ENCODE measurements around the gene R3HDM2. TPM values are rescaled to one million over a fixed set of nuclear protein-coding genes. Genes with fewer than 3 reads are reported as not detected.

Gene R3HDM2
- total and polyA plus RNA-seq, 2 experiments from 2014 or later = 13.4 to 28.7 TPM

DNA sequence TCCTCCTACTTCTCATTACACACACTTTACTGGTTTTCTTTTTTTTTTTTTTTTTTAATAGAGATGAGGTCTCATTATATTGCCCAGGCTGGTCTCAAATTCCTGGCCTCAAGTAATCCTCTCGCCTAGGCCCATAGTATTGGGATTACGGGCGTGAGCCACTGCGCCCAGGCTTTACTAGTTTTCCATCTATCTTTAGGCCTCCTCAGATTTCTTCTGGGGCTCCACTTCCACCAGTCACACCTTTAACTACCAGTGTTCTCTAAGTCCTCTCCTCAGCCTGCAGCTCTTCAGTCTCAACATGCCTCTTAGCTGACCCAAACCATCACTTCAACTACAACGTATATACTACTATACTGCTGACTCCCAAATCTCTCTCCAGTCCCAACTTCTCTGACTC lies 10.4 kb downstream of the R3HDM2 start:
- H3K27me3 ChIP-seq = no peaks in the 10 kb centered on the region
- no peak for DNase-seq (ENCODE audit: low spot score)
- no peak overlapping the region for H2AFZ ChIP-seq
- H3K9me3 ChIP-seq (ENCODE audit: low read depth) = no peaks in the 10 kb centered on the region
- H3K4me2 ChIP-seq = no peak overlapping the region
- TF ChIP-seq EZH2 (IDR thresholded peaks at IDR 0.05; ENCODE audit: borderline replicate concordance) = no peak
- no peak for TF ChIP-seq EZH2phosphoT487 (IDR thresholded peaks at IDR 0.05; ENCODE audit: low read depth, severe bottlenecking, unreplicated experiment)
- TF ChIP-seq CTCF (IDR thresholded peaks at IDR 0.05; ENCODE audit: poor library complexity) = no peak
- no peak overlapping the region for H3K27ac ChIP-seq
- 96% methylated on average over 5 of the region's 5 CpGs for WGBS (ENCODE audit: low lambda C conversion rate, missing lambda C conversion rate)
- no peaks in the 10 kb centered on the region for H3K4me1 ChIP-seq (ENCODE audit: insufficient read depth)
- H3K4me3 ChIP-seq = no peak overlapping the region
- H4K20me1 ChIP-seq (ENCODE audit: insufficient read depth, poor library complexity, severe bottlenecking) = no peaks in the 10 kb centered on the region
- no peaks in the 10 kb centered on the region for H3K9me2 ChIP-seq (replicated peaks; ENCODE audit: insufficient read depth)
- no peaks in the 10 kb centered on the region for H3K36me3 ChIP-seq (replicated peaks; ENCODE audit: insufficient read depth, low read depth)
- peaks cover 90% of the 10 kb centered on the region for H3K79me2 ChIP-seq

- H3K27me3 ChIP-seq = no peaks in the 10 kb centered on the region
- H3K4me1 ChIP-seq (ENCODE audit: insufficient read depth) = no peaks in the 10 kb centered on the region
- H3K9me2 ChIP-seq (replicated peaks; ENCODE audit: insufficient read depth) = no peaks in the 10 kb centered on the region
- H4K20me1 ChIP-seq (ENCODE audit: insufficient read depth, poor library complexity, severe bottlenecking) = peaks cover 4% of the 10 kb centered on the region
- TF ChIP-seq EZH2 (IDR thresholded peaks at IDR 0.05; ENCODE audit: borderline replicate concordance) (no peak), CTCF (IDR thresholded peaks at IDR 0.05; ENCODE audit: poor library complexity) (no peak), EZH2phosphoT487 (IDR thresholded peaks at IDR 0.05; ENCODE audit: low read depth, severe bottlenecking, unreplicated experiment) (no peak)
- H3K4me3 ChIP-seq = no peak overlapping the region
- H3K4me2 ChIP-seq = no peak overlapping the region
- H3K36me3 ChIP-seq (replicated peaks; ENCODE audit: insufficient read depth, low read depth) = no peaks in the 10 kb centered on the region
- no peaks in the 10 kb centered on the region for H3K9me3 ChIP-seq (ENCODE audit: low read depth)
- H3K79me2 ChIP-seq = peaks cover 90% of the 10 kb centered on the region
- no peak for DNase-seq (ENCODE audit: low spot score)
- no peak overlapping the region for H3K27ac ChIP-seq
- H2AFZ ChIP-seq = no peak overlapping the region
- whole genome bisulfite sequencing (ENCODE audit: low lambda C conversion rate, missing lambda C conversion rate) = 100% methylated on average over 2 of the region's 2 CpGs
These were observed 11.3 kb downstream of the R3HDM2 start for GRCh38 chr12:57419495-57419894.

GRCh38 chr12:57418255-57418654 lies 12.6 kb downstream of the R3HDM2 start:
- no peaks in the 10 kb centered on the region for H3K36me3 ChIP-seq (replicated peaks; ENCODE audit: insufficient read depth, low read depth)
- no peak overlapping the region for H3K4me2 ChIP-seq
- peaks cover 4% of the 10 kb centered on the region for H4K20me1 ChIP-seq (ENCODE audit: insufficient read depth, poor library complexity, severe bottlenecking)
- WGBS (ENCODE audit: low lambda C conversion rate, missing lambda C conversion rate) = 95% methylated on average over 9 of the region's 9 CpGs
- no peak overlapping the region for H3K4me3 ChIP-seq
- TF ChIP-seq CTCF (IDR thresholded peaks at IDR 0.05; ENCODE audit: poor library complexity) (no peak), EZH2 (IDR thresholded peaks at IDR 0.05; ENCODE audit: borderline replicate concordance) (no peak), EZH2phosphoT487 (IDR thresholded peaks at IDR 0.05; ENCODE audit: low read depth, severe bottlenecking, unreplicated experiment) (no peak)
- no peak overlapping the region for H3K27ac ChIP-seq
- no peaks in the 10 kb centered on the region for H3K9me3 ChIP-seq (ENCODE audit: low read depth)
- H3K9me2 ChIP-seq (replicated peaks; ENCODE audit: insufficient read depth) = no peaks in the 10 kb centered on the region
- H2AFZ ChIP-seq = no peak overlapping the region
- no peaks in the 10 kb centered on the region for H3K4me1 ChIP-seq (ENCODE audit: insufficient read depth)
- H3K79me2 ChIP-seq = peaks cover 95% of the 10 kb centered on the region
- DNase-seq (ENCODE audit: low spot score) = no peak
- no peaks in the 10 kb centered on the region for H3K27me3 ChIP-seq
